Neural cell (in vitro differentiated cells): ENCODE data around the gene NINL. TPM values are rescaled to one million over a fixed set of nuclear protein-coding genes. Genes with fewer than 3 reads are reported as not detected.

Experiments
- H2AFZ ChIP-seq: fragments of 200-600, 300-800 bp; sonication (generic), shearing (Covaris generic); 2 replicates; pipeline ENCODE4 v1.6.0; 2014; ENCODE audit warnings: low read depth, mild to moderate bottlenecking, antibody characterized with exemption, low read length, moderate library complexity
- H3F3A ChIP-seq: fragments of 200-600 bp; shearing (Covaris generic); 2 replicates; pipeline ENCODE4 v1.6.1; 2016; ENCODE audit warnings: mild to moderate bottlenecking, moderate library complexity, mixed read lengths, antibody characterized with exemption, low read length; ENCODE audit not compliant: insufficient read depth, poor library complexity, severe bottlenecking
- H3K27ac ChIP-seq: fragments of 200-600, 300-800 bp; sonication (generic), shearing (Covaris generic); 2 replicates; pipeline ENCODE4 v1.5.1; 2014; ENCODE audit warnings: mild to moderate bottlenecking, low read length, moderate library complexity
- H3K27me3 ChIP-seq: fragments of 300-800, 200-600 bp; sonication (generic), shearing (Covaris generic); 2 replicates; pipeline ENCODE4 v1.6.0; 2014; ENCODE audit warnings: mild to moderate bottlenecking, low read depth, low read length, moderate library complexity; ENCODE audit not compliant: insufficient read depth
- H3K36me3 ChIP-seq: fragments of 300-800, 200-600 bp; sonication (generic), shearing (Covaris generic); 2 replicates; pipeline ENCODE4 v1.5.1; 2014; ENCODE audit warnings: mild to moderate bottlenecking, antibody characterized with exemption, low read length, moderate library complexity; ENCODE audit not compliant: insufficient read depth
- H3K4me2 ChIP-seq: fragments of 300-800, 200-600 bp; sonication (generic), shearing (Covaris generic); 2 replicates; pipeline ENCODE4 v1.6.0; 2014; ENCODE audit warnings: mild to moderate bottlenecking, low read length
- H3K4me3 ChIP-seq: fragments of 300-800, 200-600 bp; sonication (generic), shearing (Covaris generic); 2 replicates; pipeline ENCODE4 v1.5.1; 2014; ENCODE audit warnings: mild to moderate bottlenecking, low read length, moderate library complexity
- H3K79me2 ChIP-seq: fragments of 200-600 bp; shearing (Covaris generic); replicated peaks from 2 replicates; pipeline ENCODE4 v1.6.0; 2014; ENCODE audit warnings: mild to moderate bottlenecking, low read length, moderate library complexity; ENCODE audit not compliant: insufficient read depth
- H3K9ac ChIP-seq: fragments of 300-800, 200-600 bp; sonication (generic), shearing (Covaris generic); 2 replicates; pipeline ENCODE4 v1.6.1; 2016; ENCODE audit warnings: mild to moderate bottlenecking, low read length, mixed read lengths
- H3K9me2 ChIP-seq: fragments of 200-600 bp; shearing (Covaris generic); 2 replicates; pipeline ENCODE4 v1.6.1; 2016; ENCODE audit warnings: mild to moderate bottlenecking, low read length, mixed read lengths; ENCODE audit not compliant: insufficient read depth
- H3K9me3 ChIP-seq: fragments of 200-600, 300-800 bp; sonication (generic), shearing (Covaris generic); 2 replicates; pipeline ENCODE4 v1.6.1; 2016; ENCODE audit warnings: mild to moderate bottlenecking, mixed run types, low read length, moderate library complexity, mixed read lengths
- H4K20me1 ChIP-seq: fragments of 200-600 bp; shearing (Covaris generic); 2 replicates; pipeline ENCODE4 v1.6.1; 2016; ENCODE audit warnings: mild to moderate bottlenecking, mixed run types; ENCODE audit not compliant: insufficient read depth
- EP300 ChIP-seq: fragments of 450-650 bp; conservative IDR thresholded peaks from 2 replicates; pipeline ENCODE4 v1.6.1; 2014; ENCODE audit warnings: antibody characterized with exemption, mild to moderate bottlenecking, moderate library complexity; ENCODE audit not compliant: poor library complexity, severe bottlenecking
- EZH2 ChIP-seq: fragments of 200-600, 300-800 bp; shearing (Covaris generic), sonication (generic); IDR thresholded peaks from 2 replicates; pipeline ENCODE4 v1.6.1; 2014; ENCODE audit warnings: antibody characterized with exemption, low read length, borderline replicate concordance, mild to moderate bottlenecking; ENCODE audit not compliant: insufficient read depth, poor library complexity, severe bottlenecking
- MXI1 ChIP-seq: fragments of 450-650 bp; conservative IDR thresholded peaks from 2 replicates; pipeline ENCODE4 v1.6.1; 2014; ENCODE audit warnings: antibody characterized with exemption, mild to moderate bottlenecking; ENCODE audit not compliant: poor library complexity, severe bottlenecking
- POLR2AphosphoS5 ChIP-seq: IDR thresholded peaks from 2 replicates; pipeline ENCODE4 v1.6.1; 2012
- RAD21 ChIP-seq: fragments of 450-650 bp; conservative IDR thresholded peaks from 2 replicates; pipeline ENCODE4 v1.6.1; 2014; ENCODE audit warnings: antibody characterized with exemption, mild to moderate bottlenecking, moderate library complexity
- SMC3 ChIP-seq: fragments of 450-650 bp; conservative IDR thresholded peaks from 2 replicates; pipeline ENCODE4 v1.6.1; 2014; ENCODE audit warnings: antibody characterized with exemption, mild to moderate bottlenecking, moderate library complexity; ENCODE audit not compliant: poor library complexity
- TAF1 ChIP-seq: IDR thresholded peaks from 2 replicates; pipeline ENCODE4 v1.6.1; 2012; ENCODE audit warnings: low read depth
- polyA plus RNA-seq: library from polyadenylated mRNA; depleted of rRNA; stranded (reverse); fragments of >200 nt; gene quantifications from 2 replicates; pipeline ENCODE4 v1.2.3, GENCODE V29; 2014
- TF ChIP-seq, protein P1 (sequence below): fragments of 450-650 bp; IDR thresholded peaks from 2 replicates; pipeline ENCODE4 v1.5.1; 2014; ENCODE audit warnings: antibody characterized with exemption, mild to moderate bottlenecking, moderate library complexity; ENCODE audit not compliant: poor library complexity, severe bottlenecking
- TF ChIP-seq, protein P2 (sequence below): IDR thresholded peaks from 2 replicates; pipeline ENCODE4 v1.6.1; 2012; ENCODE audit warnings: borderline replicate concordance

Gene NINL
- polyA plus RNA-seq, 1 donor from 2014 or later, result 49.6 TPM

DNA sequence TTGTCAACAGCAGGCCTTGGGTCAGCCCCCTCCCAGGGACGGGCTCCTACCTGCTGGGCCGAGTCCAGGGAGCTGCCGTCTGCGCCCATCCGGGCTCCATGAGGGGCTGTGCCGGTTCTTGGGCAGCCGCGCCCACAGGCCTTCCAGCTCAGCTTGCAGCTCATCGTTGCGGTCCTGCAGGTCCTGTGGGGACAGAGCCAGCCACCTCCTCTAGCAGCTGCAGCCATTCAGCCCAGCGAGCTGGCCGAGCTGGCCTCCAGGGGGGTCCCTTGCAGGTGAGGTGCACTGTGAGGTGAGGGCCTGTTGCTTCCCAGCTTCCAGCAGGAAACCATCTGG, 103.4 kb downstream of the NINL start:
- no peak for TF ChIP-seq MXI1
- TF ChIP-seq, protein P1, sequence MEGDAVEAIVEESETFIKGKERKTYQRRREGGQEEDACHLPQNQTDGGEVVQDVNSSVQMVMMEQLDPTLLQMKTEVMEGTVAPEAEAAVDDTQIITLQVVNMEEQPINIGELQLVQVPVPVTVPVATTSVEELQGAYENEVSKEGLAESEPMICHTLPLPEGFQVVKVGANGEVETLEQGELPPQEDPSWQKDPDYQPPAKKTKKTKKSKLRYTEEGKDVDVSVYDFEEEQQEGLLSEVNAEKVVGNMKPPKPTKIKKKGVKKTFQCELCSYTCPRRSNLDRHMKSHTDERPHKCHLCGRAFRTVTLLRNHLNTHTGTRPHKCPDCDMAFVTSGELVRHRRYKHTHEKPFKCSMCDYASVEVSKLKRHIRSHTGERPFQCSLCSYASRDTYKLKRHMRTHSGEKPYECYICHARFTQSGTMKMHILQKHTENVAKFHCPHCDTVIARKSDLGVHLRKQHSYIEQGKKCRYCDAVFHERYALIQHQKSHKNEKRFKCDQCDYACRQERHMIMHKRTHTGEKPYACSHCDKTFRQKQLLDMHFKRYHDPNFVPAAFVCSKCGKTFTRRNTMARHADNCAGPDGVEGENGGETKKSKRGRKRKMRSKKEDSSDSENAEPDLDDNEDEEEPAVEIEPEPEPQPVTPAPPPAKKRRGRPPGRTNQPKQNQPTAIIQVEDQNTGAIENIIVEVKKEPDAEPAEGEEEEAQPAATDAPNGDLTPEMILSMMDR, result no peak
- no peak for TF ChIP-seq RAD21
- TF ChIP-seq TAF1, result no peak
- no peak for TF ChIP-seq EP300
- TF ChIP-seq, protein P2, sequence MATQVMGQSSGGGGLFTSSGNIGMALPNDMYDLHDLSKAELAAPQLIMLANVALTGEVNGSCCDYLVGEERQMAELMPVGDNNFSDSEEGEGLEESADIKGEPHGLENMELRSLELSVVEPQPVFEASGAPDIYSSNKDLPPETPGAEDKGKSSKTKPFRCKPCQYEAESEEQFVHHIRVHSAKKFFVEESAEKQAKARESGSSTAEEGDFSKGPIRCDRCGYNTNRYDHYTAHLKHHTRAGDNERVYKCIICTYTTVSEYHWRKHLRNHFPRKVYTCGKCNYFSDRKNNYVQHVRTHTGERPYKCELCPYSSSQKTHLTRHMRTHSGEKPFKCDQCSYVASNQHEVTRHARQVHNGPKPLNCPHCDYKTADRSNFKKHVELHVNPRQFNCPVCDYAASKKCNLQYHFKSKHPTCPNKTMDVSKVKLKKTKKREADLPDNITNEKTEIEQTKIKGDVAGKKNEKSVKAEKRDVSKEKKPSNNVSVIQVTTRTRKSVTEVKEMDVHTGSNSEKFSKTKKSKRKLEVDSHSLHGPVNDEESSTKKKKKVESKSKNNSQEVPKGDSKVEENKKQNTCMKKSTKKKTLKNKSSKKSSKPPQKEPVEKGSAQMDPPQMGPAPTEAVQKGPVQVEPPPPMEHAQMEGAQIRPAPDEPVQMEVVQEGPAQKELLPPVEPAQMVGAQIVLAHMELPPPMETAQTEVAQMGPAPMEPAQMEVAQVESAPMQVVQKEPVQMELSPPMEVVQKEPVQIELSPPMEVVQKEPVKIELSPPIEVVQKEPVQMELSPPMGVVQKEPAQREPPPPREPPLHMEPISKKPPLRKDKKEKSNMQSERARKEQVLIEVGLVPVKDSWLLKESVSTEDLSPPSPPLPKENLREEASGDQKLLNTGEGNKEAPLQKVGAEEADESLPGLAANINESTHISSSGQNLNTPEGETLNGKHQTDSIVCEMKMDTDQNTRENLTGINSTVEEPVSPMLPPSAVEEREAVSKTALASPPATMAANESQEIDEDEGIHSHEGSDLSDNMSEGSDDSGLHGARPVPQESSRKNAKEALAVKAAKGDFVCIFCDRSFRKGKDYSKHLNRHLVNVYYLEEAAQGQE, result no peak
- TF ChIP-seq SMC3, result no peak
- TF ChIP-seq POLR2AphosphoS5, result no peak
- no peak for TF ChIP-seq EZH2
- Histone ChIP-seq H3K36me3 (no peaks in the 10 kb centered on the region), H3F3A (no peaks in the 10 kb centered on the region), H3K27me3 (no peaks in the 10 kb centered on the region), H2AFZ (no peak overlapping the region), H3K9ac (no peak overlapping the region), H3K9me3 (no peaks in the 10 kb centered on the region), H3K27ac (no peak overlapping the region), H3K4me3 (no peak overlapping the region), H3K9me2 (no peaks in the 10 kb centered on the region), H3K79me2 (no peaks in the 10 kb centered on the region), H4K20me1 (no peaks in the 10 kb centered on the region), H3K4me2 (no peak overlapping the region)

DNA sequence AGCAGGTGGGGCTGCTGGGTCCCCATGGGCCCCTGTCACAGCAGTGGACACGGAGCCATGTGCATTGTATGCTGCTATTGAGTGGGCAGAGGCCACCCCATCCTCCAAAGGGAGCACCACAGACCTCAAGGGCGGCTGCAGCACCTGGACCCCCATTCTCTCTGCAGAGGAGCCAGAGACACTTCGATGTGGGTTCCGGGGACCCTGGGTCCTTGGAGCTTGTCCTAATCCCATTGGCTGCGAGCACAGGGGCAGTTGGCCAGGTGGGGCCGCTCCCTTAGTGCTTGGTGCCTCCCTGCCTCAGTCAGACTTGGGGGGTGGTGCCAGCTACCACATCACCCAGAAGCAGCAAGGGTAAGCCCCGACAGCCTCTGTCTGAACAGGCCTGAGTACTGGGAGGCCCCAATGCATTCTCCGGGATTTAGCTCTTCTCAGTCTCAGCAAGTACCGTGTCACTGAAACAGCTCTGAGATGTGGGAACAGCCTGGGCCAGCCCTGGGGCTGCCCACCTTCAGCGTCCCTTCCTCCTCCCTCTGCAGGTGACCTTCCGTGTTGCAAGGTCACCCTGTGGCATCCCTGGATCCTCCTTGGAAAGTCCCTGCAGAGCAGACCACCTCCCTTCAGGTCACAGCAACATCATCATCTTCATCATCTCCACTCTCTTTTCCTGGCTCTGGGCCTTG, 104.0 kb downstream of the NINL start:
- H3K79me2 ChIP-seq, result no peaks in the 10 kb centered on the region
- no peak overlapping the region for H3K4me2 ChIP-seq
- no peak overlapping the region for H3K9ac ChIP-seq
- TF ChIP-seq EP300 (no peak), SMC3 (no peak), POLR2AphosphoS5 (no peak), TAF1 (no peak), RAD21 (no peak), MXI1 (no peak), EZH2 (no peak)
- TF ChIP-seq, protein P1, result no peak
- TF ChIP-seq, protein P2, result no peak
- H4K20me1 ChIP-seq, result no peaks in the 10 kb centered on the region
- no peaks in the 10 kb centered on the region for H3K27me3 ChIP-seq
- H3F3A ChIP-seq, result no peaks in the 10 kb centered on the region
- no peak overlapping the region for H3K4me3 ChIP-seq
- H2AFZ ChIP-seq, result no peak overlapping the region
- H3K9me2 ChIP-seq, result no peaks in the 10 kb centered on the region
- H3K27ac ChIP-seq, result no peak overlapping the region
- H3K36me3 ChIP-seq, result no peaks in the 10 kb centered on the region
- H3K9me3 ChIP-seq, result no peaks in the 10 kb centered on the region
